GM21723 (cell line): ENCODE data around the gene KCNIP1.
"Not testable (repeated sequence)": the region's sequence is repeated elsewhere in the genome, so short reads cannot be mapped to it uniquely, and the experiment has no call there.

ENCODE experiments used
- ATAC-seq: cut with Tn5 transposase; IDR thresholded peaks from one replicate; pipeline ENCODE4 v1.9.1; 2021; ENCODE audit warnings: mild to moderate bottlenecking, moderate library complexity; ENCODE audit not compliant: unreplicated experiment

KCNIP1 gene

GRCh38 chr5:170745481-170746071 is 241.8 kb downstream of the KCNIP1 start:
- no peak for ATAC-seq

- no peak for ATAC-seq
These were observed 242.5 kb downstream of the KCNIP1 start for GRCh38 chr5:170746075-170746960.

GRCh38 chr5:170746961-170747340 is 243.1 kb downstream of the KCNIP1 start:
- ATAC-seq, result no peak

DNA sequence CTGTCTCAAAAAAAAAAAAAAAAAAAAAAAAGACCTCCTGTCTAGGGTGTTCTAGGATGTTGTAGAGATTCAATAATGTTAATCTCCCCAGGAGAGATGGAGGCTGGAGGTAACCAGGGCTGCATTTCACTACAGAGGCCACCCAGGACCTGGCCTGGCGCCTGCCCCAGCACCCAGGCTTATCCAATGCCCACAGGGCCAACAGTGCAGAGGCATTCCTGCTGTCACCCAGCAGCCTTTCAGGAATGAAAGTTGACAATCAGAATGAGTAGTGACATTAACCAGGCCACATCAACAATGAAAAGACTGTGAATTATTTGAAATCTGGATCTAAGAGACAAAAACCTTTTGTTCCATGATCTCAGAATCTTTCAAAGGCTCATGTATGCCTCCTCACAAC is 243.5 kb downstream of the KCNIP1 start:
- ATAC-seq, result no peak

- ATAC-seq, result no peak
These were observed 244.0 kb downstream of the KCNIP1 start for GRCh38 chr5:170747851-170748250.

DNA sequence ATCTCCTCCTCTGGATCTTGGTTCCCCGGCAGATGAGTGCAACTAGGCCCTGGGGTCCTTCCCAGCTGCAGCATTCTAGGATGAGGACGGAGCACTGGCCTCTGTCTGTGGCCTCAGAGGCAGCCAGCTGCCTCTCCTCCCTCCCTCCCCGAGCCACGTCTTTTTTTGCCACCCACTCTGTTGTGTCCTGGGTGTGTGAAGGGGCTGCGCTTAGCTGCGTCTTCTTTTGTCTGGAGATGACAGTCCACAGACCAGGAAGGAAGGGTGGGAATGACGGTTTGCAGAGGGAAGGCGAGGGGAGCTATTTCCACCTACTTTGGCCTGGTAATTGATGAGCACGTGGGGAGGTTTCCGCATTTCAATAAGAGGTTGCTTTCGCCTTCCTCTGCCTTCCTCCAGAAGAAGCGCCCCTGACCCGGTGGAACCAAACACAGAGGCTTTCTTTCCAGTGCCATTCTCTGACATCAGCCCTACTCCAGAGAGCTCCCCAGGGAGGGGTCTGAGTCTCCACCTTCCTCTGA is 245.2 kb downstream of the KCNIP1 start:
- no peak for ATAC-seq

GRCh38 chr5:170749911-170750431 is 246.2 kb downstream of the KCNIP1 start:
- no peak for ATAC-seq

DNA sequence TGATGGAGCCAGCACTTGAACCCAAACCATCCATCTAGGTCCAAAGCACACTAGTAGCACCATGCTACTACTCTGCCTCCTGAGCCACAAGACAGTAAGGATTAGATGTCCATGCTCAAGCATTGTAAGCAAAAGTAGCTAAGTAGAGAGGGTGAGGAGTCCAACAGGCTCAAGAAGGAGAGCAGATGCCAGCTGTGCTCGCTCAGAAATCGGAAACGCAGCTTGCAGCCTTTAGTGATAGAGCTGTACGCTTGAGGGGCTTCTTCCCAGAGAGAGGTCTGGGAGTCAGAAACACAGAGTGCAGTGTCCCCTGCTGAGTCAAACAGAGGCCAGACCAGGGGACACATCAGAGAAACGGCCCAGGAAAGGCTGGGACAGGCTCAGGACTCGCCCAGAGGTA is 247.0 kb downstream of the KCNIP1 start:
- ATAC-seq, result no peak

GRCh38 chr5:170751631-170752030 is 247.8 kb downstream of the KCNIP1 start:
- ATAC-seq, result no peak

DNA sequence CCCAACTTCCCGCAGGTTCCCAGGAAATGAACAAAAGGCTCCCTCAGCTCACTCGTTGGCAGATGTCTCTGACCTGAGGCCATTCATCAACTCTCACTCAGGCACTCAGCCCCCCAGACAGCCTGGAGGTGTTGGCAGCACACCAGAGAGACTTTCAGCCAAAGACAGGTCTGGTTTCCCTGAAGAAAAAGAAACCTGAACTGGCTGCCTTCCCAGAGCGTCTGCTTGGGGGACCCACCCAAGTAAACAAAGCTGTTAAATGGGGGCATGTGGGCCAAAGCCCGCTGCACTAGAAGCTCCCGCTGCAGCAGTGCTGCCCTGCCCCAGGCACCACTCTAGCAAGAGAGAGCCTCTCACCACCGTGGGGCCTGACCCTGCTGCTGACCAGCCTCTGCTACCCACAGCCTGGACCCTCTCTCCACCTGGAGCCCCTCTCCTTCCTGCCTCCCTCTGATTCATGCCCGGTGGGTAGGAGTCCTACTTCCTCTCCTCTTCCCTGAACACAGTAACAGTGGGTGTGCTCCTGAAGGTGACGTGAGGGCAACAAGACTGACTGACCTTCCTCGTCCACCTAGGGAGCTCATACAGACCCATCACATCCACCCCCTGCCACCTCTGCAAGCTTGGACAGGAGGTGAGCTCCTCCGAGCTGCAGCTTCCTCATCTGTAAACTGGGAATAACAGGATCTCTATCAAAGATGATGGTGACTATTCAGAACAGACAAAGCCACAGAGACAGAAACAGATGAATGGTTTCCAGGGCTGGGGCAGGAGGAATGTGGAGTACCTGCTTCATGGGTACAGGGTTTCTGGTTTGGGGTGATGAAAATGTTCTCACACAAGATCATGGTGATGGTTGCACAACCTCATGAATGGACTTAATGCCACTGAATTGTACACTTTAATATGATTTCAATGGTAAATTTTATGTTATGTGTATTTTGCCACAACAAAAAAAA is 248.7 kb downstream of the KCNIP1 start:
- no peak for ATAC-seq

DNA sequence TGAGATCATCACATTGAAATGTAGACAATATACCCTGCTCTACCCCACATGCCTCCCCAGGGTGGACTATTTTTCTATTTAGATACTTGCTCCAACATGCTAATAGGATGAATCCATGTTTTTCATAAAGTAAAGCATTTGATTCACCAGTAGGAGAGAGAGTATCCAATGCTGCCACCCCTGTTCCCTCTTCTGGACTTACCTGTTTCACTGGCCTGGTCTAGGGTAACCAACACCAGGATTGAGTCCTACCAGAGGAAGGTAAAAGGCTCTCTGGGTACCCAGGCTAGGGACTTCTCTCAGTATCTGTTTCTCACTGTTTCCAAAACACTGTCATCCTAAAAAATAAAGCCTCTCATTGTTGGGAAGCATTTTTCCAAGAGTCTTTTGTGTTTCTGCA is 249.5 kb downstream of the KCNIP1 start:
- ATAC-seq, result no peak

- not testable (repeated sequence) for ATAC-seq
These were observed 250.7 kb downstream of the KCNIP1 start for GRCh38 chr5:170754508-170754907.

DNA sequence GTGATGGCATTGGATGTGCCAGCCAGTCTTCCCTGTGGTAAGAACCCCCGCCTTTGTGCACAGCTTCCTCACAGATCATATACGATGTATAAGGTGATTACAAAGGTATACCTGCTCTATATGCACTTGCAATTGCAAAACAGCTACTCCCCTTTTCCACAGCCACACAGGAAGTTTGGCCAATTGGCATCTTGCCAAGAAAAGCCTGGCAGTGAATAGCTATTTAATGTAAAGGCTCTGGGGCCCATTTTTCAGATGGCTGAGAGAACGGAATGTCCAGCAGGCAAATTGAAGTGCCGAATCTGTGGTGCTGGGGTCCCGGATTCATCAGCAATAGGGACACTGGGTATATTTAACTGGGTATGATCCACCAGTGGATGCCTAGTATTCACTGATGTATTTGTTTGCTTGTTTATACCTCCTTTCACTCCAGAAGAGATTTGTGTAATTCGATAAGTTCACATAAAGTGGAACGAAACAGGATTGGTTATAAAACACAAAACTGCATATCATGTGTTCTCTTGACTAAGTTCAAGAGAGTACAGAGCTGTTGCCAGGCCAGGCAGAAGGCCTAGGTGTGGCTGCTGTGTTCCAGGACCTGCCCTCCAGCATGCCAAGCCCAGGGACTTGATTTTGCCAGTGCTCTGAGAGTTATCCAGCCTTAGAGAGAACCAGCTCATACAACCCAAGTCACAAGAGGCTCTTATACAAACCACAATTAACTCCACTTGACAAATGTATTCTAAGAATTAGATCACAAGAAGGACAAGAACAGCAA is 252.0 kb downstream of the KCNIP1 start:
- ATAC-seq, result no peak

DNA sequence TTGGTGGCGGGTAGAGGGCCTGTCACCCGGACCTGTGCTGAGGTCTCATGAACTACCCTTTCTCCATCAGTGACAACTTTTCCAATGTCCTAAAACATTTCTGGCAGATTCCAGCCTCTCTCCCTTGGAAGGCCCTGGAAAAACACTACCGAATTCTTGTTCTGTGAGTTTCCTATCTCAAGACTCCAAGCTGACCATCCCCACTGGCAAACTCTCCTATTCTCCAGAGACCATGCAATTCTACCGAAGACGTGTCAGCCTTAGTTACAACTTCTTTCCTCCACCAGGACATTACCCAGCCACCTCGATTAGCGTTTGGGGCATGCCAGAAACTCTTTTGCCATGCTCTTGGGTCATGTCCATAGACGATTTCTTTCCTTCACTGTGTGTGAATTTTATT is 252.9 kb downstream of the KCNIP1 start:
- peak; percentile 27 for ATAC-seq

GRCh38 chr5:170757182-170757601 is 253.4 kb downstream of the KCNIP1 start:
- ATAC-seq, result peak; percentile 62

DNA sequence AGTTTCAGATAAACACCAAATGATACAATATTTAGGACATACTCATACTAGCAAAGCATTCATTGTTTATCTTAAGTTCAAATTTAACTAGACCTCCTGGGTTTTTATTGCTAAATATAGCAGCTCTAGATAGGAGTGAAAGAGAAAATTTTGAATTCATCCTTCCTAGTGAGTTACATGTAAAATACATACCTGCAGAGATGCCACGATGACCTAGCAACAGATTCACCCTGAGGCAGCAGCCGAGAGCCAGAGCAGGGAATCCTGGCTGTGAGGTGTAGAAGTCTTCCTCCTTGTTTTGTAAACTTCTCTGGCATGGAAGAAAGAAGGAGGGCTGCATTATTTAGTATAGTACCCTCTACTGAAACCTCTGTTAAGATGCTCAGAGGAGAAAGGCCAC is 253.8 kb downstream of the KCNIP1 start:
- ATAC-seq, result no peak

DNA sequence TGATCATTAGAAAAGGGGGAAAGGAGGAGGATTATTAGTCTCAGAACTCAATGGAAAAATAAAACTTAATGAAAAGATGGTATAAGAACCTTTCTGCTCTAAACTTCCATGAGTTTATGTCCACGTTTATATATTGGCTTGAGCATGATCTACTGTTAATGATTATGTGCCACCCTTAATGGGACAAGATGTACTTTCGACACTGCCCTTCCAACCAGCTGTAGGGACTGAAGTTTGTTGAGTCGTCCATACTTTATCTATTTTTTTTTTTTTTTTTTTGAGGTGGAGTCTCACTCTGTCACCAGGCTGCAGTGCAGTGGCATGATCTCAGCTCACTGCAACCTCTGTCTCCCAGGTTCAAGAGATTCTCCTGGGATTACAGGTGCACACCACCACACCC is 254.7 kb downstream of the KCNIP1 start:
- ATAC-seq, result no peak

- no peak for ATAC-seq
These were observed 256.3 kb downstream of the KCNIP1 start for GRCh38 chr5:170760113-170760512.

DNA sequence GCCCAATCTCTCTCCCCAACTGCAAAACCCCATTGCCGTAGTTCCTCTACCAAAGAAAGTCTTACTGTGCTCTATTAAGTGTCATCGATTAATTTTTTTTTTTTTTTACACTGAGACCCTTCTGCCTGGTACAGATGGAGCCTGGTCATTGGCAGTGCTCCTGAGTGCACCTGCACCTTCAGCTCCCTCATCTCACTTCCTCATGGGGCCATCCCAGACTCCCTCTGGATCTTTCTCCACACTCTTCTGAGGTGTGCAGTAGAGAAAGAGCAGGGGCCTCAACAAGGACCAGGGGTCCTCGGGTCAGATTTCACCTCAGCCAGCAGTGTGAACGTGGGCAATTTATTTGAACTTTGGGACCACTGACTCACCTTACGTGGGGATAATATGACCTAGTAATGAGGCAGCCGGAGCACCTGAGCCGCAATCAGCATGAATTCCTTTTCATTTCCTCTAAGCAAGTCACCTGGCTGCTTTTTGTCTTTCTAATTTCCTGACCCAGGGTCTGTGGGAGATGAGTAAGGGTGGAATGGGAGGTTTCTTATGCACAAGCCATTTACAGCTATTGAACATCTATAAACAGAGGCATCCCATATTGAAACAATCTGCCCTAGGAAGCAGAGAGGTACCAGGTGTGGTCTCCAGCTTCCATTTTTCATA is 257.4 kb downstream of the KCNIP1 start:
- ATAC-seq, result no peak

- no peak for ATAC-seq
These were observed 257.9 kb downstream of the KCNIP1 start for GRCh38 chr5:170761708-170762066.
